ENCODE measurements around the gene EPHA2.

Gene EPHA2

GRCh38 chr1:16149146-16149545 lies 6.7 kb downstream of the EPHA2 start:
- no peak for DNase-seq

DNA sequence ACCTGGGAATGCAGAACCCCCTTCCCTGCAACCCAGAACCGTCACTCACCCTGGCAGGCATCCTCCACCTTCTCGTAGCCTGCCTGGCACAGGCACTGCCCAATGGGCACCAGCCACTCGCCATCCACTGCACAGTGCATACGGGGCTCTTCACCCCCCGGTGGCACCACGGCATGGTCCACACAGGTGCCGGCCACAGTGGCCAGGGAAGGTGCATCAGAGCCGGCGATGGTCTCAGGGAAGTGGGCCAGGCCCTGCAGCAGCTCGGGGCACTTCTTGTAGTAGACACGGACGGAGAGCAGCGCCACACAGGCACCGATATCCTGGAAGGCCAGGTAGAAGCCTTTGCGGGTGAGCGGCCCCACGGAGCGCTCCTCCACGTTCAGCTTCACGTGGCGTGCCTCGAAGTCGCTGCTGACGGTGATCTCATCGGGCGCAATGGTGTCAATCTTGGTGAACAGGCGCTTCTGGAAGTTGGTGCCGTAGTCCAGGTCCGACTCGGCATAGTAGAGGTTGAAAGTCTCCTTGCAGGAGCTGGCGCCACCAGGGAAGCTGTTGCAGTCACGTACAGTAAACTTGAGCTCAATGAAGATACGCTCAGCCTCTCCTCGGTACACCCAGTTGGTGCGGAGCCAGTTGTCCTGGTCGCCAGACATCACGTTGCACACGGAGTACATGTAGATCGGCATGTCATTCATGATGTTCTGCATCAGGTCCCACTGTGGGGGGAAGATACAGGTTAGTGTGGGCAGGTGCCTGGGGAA lies 7.4 kb downstream of the EPHA2 start:
- DNase-seq = no peak

DNA sequence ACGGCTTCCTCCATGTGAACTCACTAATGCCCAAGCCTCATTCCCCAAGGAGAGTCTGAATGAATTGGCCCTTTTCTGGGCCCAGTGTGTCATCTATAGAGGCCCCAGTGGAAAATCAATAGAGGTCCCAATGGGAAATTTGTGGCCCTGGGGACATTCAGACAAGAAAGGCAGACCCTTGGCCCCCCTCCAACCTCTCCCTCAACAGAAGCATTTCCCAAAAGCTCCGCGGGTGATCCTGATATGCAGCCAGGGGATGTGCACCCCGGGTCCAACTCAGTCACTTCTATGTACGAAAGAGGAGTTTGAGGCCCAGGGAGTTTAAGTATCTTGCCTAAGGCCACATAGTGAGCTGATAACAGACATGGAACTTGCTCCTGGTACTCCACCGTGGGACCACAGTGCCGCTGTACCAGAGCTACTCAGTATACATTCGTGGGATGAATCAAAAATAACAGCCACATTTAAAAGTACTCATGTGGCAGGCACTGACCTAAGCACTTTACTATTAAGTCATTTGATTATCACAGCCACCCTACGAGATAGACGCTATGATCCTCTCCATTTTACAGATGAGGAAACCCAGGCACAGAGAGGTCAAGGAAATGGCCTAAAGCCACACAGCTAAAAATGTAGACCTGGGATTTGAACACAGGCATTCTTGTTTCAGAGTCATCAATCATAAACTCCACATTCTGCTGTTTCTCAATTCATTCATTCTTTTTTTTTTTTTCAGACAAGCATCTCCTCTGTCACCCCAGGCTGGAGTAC lies 8.5 kb downstream of the EPHA2 start:
- DNase-seq = no peak

- DNase-seq = no peak
Observed at GRCh38 chr1:16146279-16147155, 9.4 kb downstream of the EPHA2 start.

DNA sequence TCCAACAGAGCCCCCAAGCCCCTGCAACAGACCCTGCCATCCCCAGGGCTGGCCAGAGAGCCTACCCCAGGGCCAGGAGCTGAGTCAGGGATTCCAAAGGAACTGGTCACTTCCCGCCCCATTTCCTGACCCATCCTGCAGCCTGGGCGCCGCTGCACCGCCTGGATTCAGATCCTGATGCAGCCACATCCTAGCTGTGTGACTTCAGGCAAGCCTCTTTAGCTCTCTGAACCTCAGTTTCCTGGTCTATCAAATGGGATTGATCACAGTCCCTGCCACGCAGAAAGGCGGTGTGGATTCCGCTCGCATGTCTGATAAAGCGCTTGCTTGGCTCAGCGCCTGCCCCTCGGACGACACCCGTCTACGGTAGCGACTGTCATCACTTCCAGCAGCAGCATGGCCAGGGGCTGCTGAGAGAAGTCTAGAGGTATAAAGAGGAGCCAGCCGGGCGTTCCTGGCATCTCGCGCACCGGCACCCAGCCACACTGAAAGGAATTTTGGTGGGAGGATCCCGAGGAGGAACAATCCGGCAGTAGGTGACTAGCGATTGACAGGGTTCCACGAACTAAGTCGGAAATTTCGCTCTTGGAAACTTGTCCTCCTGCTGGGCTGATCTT lies 10.1 kb downstream of the EPHA2 start:
- no peak for DNase-seq

- no peak for DNase-seq
Observed at GRCh38 chr1:16145030-16145661, 10.7 kb downstream of the EPHA2 start.

DNA sequence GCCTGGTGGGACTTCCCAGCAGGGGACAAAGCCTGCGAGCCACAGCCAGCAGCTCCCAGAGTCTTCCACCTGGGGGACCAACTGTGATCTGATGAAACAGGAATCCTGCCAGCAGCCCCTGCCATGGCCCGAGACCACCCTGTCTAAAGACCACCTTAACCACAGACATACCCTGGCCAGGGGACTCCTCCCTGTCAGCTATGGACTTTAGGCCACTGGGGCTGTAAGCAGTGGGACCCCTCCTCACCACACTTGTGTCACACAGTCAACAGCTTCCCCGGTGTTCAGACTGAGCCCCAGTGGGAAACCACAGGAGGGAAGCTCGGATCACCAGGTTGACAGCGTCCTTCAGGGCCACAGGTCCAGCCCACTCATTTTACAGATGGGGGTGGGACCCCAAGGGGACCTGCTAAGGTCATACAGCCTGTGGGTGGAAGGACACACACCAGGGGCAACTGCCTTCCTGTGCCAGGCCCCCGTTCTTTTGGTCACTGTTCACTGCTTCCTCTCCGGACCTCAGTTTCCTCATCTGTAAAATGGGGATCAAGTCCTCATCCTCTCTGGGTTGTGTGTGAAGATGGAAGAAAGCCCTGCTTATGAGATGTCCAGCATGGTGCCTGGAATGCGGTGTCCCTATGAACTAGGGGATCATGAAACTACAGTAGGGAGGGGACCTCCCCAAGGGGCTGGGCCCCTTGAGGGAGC lies 11.4 kb downstream of the EPHA2 start:
- DNase-seq = no peak

GRCh38 chr1:16143566-16144324 lies 12.1 kb downstream of the EPHA2 start:
- DNase-seq = no peak

DNA sequence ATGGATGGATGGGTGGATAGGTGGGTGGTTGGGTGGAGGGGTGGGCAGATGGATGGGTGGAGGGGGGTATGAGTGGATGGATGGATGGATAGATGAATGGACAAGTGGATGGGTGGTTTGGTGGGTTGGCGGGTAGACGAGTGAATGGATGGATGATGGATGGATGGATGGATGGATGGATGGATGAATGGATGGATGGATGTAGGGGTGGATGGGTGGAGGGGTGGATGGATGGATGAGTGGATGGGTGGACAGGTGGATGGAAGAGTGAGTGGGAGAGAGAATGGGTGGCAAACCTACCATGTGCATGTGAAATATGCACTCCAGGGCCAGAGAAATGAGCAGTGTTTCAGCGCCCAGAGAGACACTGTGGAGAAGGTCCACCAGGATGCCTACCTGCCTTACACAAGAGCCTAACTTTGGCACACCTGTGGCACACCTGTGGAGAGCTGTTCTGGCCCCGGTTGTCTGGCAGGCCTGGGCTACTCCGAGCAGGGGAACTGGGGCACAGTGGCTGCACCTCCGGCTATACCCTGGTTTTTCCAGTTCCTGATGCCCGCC lies 12.8 kb downstream of the EPHA2 start:
- no peak for DNase-seq

GRCh38 chr1:16142383-16142995 lies 13.4 kb downstream of the EPHA2 start:
- DNase-seq = no peak

DNA sequence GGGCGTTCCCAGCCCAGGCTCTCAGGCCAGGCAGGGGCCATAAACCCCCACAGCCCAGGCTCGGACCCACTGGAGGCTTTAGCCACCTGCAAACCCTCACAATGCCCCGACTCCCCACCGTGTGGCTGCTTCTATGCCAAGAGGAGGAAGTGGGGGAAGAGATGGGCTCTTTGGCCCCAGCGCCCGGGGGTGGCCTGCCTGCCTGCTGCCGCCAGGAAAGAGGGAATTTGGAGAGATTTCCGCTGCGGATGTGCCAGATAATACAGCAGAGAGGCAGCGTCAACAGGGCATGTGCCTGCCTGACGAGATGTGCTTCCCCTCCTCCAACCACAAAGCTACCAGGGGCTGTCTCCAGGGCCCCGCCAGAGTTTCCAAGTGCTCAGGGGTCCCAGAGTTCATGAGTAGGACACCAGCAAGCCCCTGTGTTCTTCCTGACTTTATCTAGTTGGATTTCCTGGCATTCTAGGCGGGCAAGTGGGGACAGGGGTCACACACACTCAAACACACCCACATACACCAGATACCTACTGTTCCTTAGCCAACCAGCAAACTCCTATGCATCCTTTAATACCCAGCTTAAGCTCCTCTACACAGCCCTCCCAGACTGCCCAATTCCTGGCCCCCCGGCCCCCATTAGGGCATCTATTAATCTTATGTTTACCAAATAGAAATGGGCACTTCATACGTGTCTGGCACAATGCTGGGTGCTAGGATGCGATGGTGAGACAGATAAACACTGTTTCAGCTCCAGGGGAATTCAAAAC lies 14.1 kb downstream of the EPHA2 start:
- no peak for DNase-seq

GRCh38 chr1:16140068-16140596 lies 15.7 kb downstream of the EPHA2 start:
- no peak for DNase-seq

DNA sequence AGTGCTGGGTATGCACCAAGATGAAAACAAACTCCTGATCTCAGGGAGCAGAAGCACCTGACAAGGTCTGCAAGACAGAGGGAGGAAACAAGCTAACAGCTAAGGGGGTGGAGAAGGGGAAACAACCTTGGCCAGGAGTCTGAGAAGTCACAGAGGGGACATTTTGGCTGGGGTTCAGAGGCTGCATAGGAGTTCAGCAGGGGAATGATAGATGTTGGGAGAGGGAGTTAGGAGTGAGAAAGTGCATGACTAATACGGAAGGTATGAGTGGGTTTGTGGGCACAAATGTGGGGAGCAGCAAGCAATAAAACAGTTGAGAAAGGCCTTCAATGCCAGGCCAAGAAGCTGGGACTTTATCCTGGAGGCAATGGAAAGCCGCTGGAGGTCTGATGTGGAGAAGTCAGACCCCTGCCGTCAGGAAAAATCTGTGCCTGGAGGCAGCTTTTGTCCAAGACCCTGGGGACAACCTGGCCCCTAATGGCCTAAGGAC lies 16.4 kb downstream of the EPHA2 start:
- no peak for DNase-seq

GRCh38 chr1:16138772-16139221 lies 17.1 kb downstream of the EPHA2 start:
- no peak for DNase-seq

DNA sequence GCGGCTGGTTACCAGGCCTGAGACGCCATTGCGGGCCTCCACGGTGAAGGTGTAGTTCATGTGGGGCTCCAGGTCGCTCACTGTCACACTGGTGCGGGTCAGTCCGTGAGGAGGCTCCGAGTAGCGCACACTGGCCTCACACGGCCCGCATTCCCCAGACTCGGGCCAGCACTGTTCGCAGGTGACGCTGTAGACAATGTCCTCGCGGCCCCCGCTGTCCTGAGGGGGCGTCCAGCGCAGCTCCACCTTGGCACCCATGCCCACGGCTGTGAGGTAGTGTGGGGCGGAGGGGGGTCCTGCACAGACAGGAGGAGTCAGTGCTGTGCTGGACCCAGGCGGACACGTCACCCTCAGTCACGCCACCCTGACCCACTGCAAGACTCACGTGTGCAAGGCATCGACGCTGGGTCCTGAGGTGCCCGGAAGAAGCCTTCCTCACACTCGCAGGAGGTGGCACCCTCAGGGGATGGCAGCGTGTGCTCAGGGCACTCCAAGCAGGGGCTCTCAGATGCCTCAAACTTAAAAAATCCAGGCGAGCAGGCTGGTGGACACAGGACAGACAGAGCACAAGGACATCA lies 17.9 kb downstream of the EPHA2 start:
- DNase-seq = no peak

GRCh38 chr1:16135501-16135900 lies 20.4 kb downstream of the EPHA2 start:
- no peak for DNase-seq

DNA sequence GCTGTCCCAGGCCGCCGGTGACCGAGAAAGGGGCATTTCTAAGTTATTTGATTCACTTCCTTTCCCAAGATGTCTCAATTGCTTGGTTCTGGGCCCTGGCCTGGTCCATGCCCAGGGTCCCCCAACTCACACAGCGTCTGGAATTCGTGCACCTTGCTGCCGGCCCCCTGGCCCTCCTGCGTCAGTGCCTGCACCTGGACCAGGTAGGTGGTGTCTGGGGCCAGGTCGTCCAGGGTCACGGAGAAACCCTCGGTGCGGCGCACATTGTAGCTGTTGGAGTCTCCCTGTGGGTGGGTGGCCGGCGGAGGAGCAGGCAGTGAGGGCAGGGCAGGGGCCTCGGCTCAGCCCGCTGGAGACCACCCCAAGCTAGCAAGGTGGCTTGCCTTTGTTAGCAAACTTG lies 21.0 kb downstream of the EPHA2 start:
- no peak for DNase-seq

- DNase-seq = no peak
Observed at GRCh38 chr1:16134066-16134801, 21.6 kb downstream of the EPHA2 start.
